SK-N-SH (cell line): Measurements from ENCODE around the gene WSB2. TPM values are rescaled to one million over a fixed set of nuclear protein-coding genes. Genes with fewer than 3 reads are reported as not detected.

Source experiments
- CTCF ChIA-PET: fragments of 300-600, 350-600 bp; formaldehyde crosslinking; extraction: SDS; loops from one replicate; lab custom pipeline; 2021; lab: Yijun Ruan, JAX
- POLR2A ChIA-PET: fragments of 350-600 bp; sonication (Branson Sonifier 250); formaldehyde crosslinking; extraction: SDS; loops from one replicate; lab custom pipeline; 2020; ENCODE audit warnings: antibody characterized with exemption, inconsistent platforms; lab: Yijun Ruan, JAX
- DNase-seq: peaks from one replicate; pipeline ENCODE4 v3.0.0; 2012
- H2AFZ ChIP-seq: fragments of 200-600 bp; sonication (generic); 2 replicates; pipeline ENCODE4 v1.8.1; 2016; ENCODE audit warnings: antibody characterized with exemption, mild to moderate bottlenecking, low read depth
- H3F3A ChIP-seq: fragments of 200-600 bp; sonication (generic); replicated peaks from 2 replicates; pipeline ENCODE3; 2016; ENCODE audit warnings: antibody characterized with exemption, mild to moderate bottlenecking; ENCODE audit not compliant: insufficient read depth
- H3K27ac ChIP-seq, 2 experiments: fragments of 200-500 bp in 1 of 2; fragments of 200-600 bp in 1 of 2; sonication (Bioruptor generic) in 1 of 2; sonication (generic), shearing (Covaris generic) in 1 of 2; 2 replicates each; pipeline versions ENCODE4 v1.5.1 to v1.6.1; 2014 to 2016; ENCODE audit warnings: low read depth in 2 of 2, inconsistent platforms in 1 of 2, low read length in 1 of 2, mild to moderate bottlenecking in 1 of 2, mixed read lengths in 1 of 2
- H3K27me3 ChIP-seq: fragments of 200-600 bp; sonication (generic), shearing (Covaris generic); 2 replicates; pipeline ENCODE4 v1.6.1; 2016; ENCODE audit warnings: mixed run types; ENCODE audit not compliant: insufficient read depth
- H3K36me3 ChIP-seq, 2 experiments: fragments of 200-500 bp in 1 of 2; fragments of 200-600 bp in 1 of 2; sonication (Bioruptor generic) in 1 of 2; sonication (generic) in 1 of 2; replicated peaks in 1 of 2; 2 replicates each; pipeline versions ENCODE3 to v1.5.1; 2014 to 2016; ENCODE audit warnings: low read length in 1 of 2, mild to moderate bottlenecking in 1 of 2; ENCODE audit not compliant: insufficient read depth in 2 of 2, control insufficient read depth in 1 of 2
- H3K4me1 ChIP-seq, 2 experiments: fragments of 200-500 bp in 1 of 2; fragments of 200-600 bp in 1 of 2; sonication (Bioruptor generic) in 1 of 2; sonication (generic), shearing (Covaris generic) in 1 of 2; 2 replicates each; pipeline versions ENCODE4 v1.5.1 to v1.6.1; 2014 to 2016; ENCODE audit warnings: low read depth in 1 of 2, low read length in 1 of 2, mixed run types in 1 of 2; ENCODE audit not compliant: insufficient read depth in 2 of 2, control insufficient read depth in 1 of 2
- H3K4me2 ChIP-seq: fragments of 200-600 bp; sonication (generic), shearing (Covaris generic); 2 replicates; pipeline ENCODE4 v1.6.1; 2017; ENCODE audit warnings: mixed run types
- H3K4me3 ChIP-seq, 2 experiments: fragments of 200-500 bp in 1 of 2; fragments of 200-600 bp in 1 of 2; sonication (Bioruptor generic) in 1 of 2; sonication (generic), shearing (Covaris generic) in 1 of 2; 2 replicates each; pipeline versions ENCODE4 v1.5.1 to v1.8.1; 2014 to 2016; ENCODE audit warnings: low read depth in 2 of 2, inconsistent platforms in 1 of 2, low read length in 1 of 2, mild to moderate bottlenecking in 1 of 2, mixed read lengths in 1 of 2, moderate library complexity in 1 of 2
- H3K79me2 ChIP-seq: fragments of 200-600 bp; sonication (generic); 2 replicates; pipeline ENCODE4 v1.8.1; 2017; ENCODE audit warnings: mild to moderate bottlenecking; ENCODE audit not compliant: insufficient read depth
- H3K9ac ChIP-seq: fragments of 200-600 bp; sonication (generic); 2 replicates; pipeline ENCODE4 v1.6.1; 2017; ENCODE audit warnings: mixed run types
- H3K9me2 ChIP-seq: fragments of 200-600 bp; sonication (generic); 2 replicates; pipeline ENCODE4 v1.6.1; 2017; ENCODE audit warnings: mixed run types
- H3K9me3 ChIP-seq: fragments of 200-600 bp; sonication (generic); 2 replicates; pipeline ENCODE4 v1.6.1; 2017; ENCODE audit warnings: mixed run types, mild to moderate bottlenecking, moderate library complexity
- H4K20me1 ChIP-seq: fragments of 200-600 bp; sonication (generic); 2 replicates; pipeline ENCODE4 v1.6.1; 2017; ENCODE audit warnings: mild to moderate bottlenecking, mixed run types; ENCODE audit not compliant: insufficient read depth
- EP300 ChIP-seq, 2 experiments: IDR thresholded peaks; 2 replicates each; pipeline versions ENCODE4 v1.4.0 to v1.6.1; 2012; ENCODE audit warnings: borderline replicate concordance in 1 of 2, low read depth in 1 of 2, low read length in 1 of 2
- GATA2 ChIP-seq: sonication (generic); formaldehyde crosslinking; IDR thresholded peaks from 2 replicates; pipeline ENCODE4 v1.5.0; 2020; ENCODE audit warnings: mild to moderate bottlenecking, missing genetic modification reagents
- JUND ChIP-seq: IDR thresholded peaks from 2 replicates; pipeline ENCODE4 v1.4.0; 2012
- MAX ChIP-seq: IDR thresholded peaks from 2 replicates; pipeline ENCODE4 v1.4.0; 2012; ENCODE audit warnings: low read depth
- NRF1 ChIP-seq: IDR thresholded peaks from 2 replicates; pipeline ENCODE4 v1.6.1; 2012; ENCODE audit warnings: low read depth, mild to moderate bottlenecking, low read length
- POLR2AphosphoS5 ChIP-seq: IDR thresholded peaks from 2 replicates; pipeline ENCODE4 v1.6.1; 2012; ENCODE audit warnings: low read depth, low read length
- RAD21 ChIP-seq: IDR thresholded peaks from 2 replicates; pipeline ENCODE4 v1.6.1; 2012; ENCODE audit warnings: mild to moderate bottlenecking, low read length
- REST ChIP-seq: IDR thresholded peaks from 2 replicates; pipeline ENCODE4 v1.6.1; 2012; ENCODE audit warnings: mild to moderate bottlenecking, low read depth, low read length, moderate library complexity
- RFX5 ChIP-seq: IDR thresholded peaks from 2 replicates; pipeline ENCODE4 v1.6.1; 2012; ENCODE audit warnings: mild to moderate bottlenecking, improper control_type of control experiment, low read length
- SIN3A ChIP-seq: IDR thresholded peaks from 2 replicates; pipeline ENCODE4 v1.6.1; 2012; ENCODE audit warnings: low read depth, mild to moderate bottlenecking, low read length, moderate library complexity, borderline replicate concordance
- TAF1 ChIP-seq: IDR thresholded peaks from 2 replicates; pipeline ENCODE4 v1.6.1; 2012; ENCODE audit warnings: low read depth, mild to moderate bottlenecking, low read length, moderate library complexity, borderline replicate concordance
- TCF12 ChIP-seq: IDR thresholded peaks from 2 replicates; pipeline ENCODE4 v1.4.0; 2012
- TEAD4 ChIP-seq: IDR thresholded peaks from 2 replicates; pipeline ENCODE4 v1.4.0; 2012; ENCODE audit warnings: mild to moderate bottlenecking, borderline replicate concordance; ENCODE audit not compliant: insufficient read depth
- USF2 ChIP-seq: fragments of 150-350 bp; IDR thresholded peaks from 2 replicates; pipeline ENCODE4 v1.6.1; 2017; ENCODE audit warnings: antibody characterized with exemption, low read length, low read depth, borderline replicate concordance
- WGBS: methylation state at CpG from one replicate; pipeline ENCODE4 v1.1.6; 2017; ENCODE audit warnings: low lambda C conversion rate; 5-methylcytosine and 5-hydroxymethylcytosine counted together
- polyA plus RNA-seq, 3 experiments: library from polyadenylated mRNA; depleted of rRNA; stranded (reverse); fragments of >200 nt; gene quantifications; 2 replicates each; pipeline ENCODE4 v1.2.3, GENCODE V29; 2012
- TF ChIP-seq, protein P1 (sequence below): IDR thresholded peaks from 2 replicates; pipeline ENCODE4 v1.4.0; 2012; ENCODE audit warnings: low read depth, borderline replicate concordance
- TF ChIP-seq, protein P2 (sequence below): IDR thresholded peaks from 2 replicates; pipeline ENCODE4; 2012

The WSB2 gene
- 54.4 and 62.6 TPM in 2 replicates for polyA plus RNA-seq (2012; rRNA removed)
- 46.6 and 55.6 TPM in 2 replicates for polyA plus RNA-seq (2012; cell fraction: cytosol; rRNA removed)
- 36.4 and 37.6 TPM in 2 replicates for polyA plus RNA-seq (2012; cell fraction: nucleus; rRNA removed)

DNA sequence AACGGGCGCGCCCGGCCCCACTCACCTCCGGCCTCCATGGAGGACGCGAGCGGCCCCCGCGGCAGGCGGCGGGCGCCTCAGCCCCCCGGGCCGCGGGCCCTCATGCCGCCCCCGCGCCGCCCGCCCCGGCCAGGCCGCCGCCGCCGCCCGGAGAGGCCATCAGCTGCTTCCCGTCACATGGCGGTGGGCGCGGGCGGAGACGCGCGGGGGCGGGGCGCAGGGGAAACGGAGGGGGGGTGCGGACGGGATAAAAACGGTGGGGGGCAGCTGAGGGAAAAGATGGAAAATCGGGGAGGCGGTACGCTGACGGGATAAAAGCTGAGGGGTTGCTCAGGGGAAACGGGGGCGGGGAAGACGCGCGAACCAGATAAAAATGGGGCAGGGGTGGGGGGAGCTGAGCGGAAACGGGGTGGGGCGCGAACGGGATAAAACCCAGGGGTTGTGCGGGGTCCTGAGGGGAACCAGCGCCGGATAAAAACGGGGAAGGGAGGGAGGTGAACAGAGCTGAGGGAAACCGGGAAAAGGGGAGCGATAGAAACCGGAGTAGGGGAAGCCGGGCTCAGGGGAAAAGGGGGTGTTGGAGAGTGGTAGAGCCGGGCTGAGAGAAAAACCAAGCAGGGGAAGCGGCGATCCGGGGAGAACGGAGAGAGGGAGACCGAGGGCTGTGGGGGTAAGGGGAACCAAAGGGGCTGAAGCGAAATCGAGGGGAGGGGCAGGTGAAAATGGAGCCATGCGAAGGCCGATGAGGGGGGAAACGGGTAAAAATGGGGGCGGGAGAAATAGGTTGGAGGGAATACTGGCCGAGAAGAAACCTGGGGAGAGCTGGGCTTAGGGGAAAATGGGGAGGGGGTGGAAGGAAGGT is at the start of gene WSB2:
WSB2 (minus strand) TSS at position 169 of the 862 bp plus-strand sequence; CDS start at position 38, 131 bp downstream.
- H4K20me1 ChIP-seq: no peaks in the 10 kb centered on the region

More for the DNA sequence above, at the start of gene WSB2:
- Histone ChIP-seq H3K9ac (peak within 1 kb of the TSS; percentile 98), H3K4me3 (peak within 1 kb of the TSS; percentile 71 to 80), H3F3A (peaks cover 31% of the 10 kb centered on the region), H3K27me3 (no peaks in the 10 kb centered on the region), H3K36me3 (peaks cover 0 to 8% of the 10 kb centered on the region in 2 experiments), H3K27ac (peak within 1 kb of the TSS; percentile 88 to 97), H3K79me2 (peaks cover 65% of the 10 kb centered on the region)
- POLR2A ChIA-PET: interaction anchor here (0.6 to 1.2 kb wide), 5 partner anchors 21 to 1608 kb away, joined by 3 to 4 read pairs (median 3); partner anchors contain the start of gene PEBP1
- CTCF ChIA-PET: interaction anchor here (1.0 to 2.4 kb wide), 2 partner anchors 187 to 829 kb away, joined by 3 to 13 read pairs; no protein-coding TSS in a partner anchor
- peak; percentile 88 for DNase-seq
- TF ChIP-seq GATA2: no peak
- TF ChIP-seq, protein P1, sequence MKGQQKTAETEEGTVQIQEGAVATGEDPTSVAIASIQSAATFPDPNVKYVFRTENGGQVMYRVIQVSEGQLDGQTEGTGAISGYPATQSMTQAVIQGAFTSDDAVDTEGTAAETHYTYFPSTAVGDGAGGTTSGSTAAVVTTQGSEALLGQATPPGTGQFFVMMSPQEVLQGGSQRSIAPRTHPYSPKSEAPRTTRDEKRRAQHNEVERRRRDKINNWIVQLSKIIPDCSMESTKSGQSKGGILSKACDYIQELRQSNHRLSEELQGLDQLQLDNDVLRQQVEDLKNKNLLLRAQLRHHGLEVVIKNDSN: peak; percentile 86
- no peak for TF ChIP-seq TEAD4
- no peak for TF ChIP-seq NRF1
- TF ChIP-seq REST: no peak
- peak; percentile 73 for TF ChIP-seq POLR2AphosphoS5
- peak; percentile 56 for TF ChIP-seq MAX
- no peak for TF ChIP-seq JUND
- TF ChIP-seq USF2: peak; percentile 38; the same call in 1 of the 2 replicates
- TF ChIP-seq, protein P2, sequence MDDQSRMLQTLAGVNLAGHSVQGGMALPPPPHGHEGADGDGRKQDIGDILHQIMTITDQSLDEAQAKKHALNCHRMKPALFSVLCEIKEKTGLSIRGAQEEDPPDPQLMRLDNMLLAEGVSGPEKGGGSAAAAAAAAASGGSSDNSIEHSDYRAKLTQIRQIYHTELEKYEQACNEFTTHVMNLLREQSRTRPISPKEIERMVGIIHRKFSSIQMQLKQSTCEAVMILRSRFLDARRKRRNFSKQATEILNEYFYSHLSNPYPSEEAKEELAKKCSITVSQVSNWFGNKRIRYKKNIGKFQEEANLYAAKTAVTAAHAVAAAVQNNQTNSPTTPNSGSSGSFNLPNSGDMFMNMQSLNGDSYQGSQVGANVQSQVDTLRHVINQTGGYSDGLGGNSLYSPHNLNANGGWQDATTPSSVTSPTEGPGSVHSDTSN: peak; percentile 3; the same call in 1 of the 2 replicates
- 0 out of 2 replicates have a peak, but pooled peaks have one; percentile 1 for TF ChIP-seq TCF12
- peak; percentile 66 for TF ChIP-seq TAF1
- no peak for TF ChIP-seq RAD21
- no peak for TF ChIP-seq RFX5
- peak; percentile 20; the same call in 1 of the 2 replicates for TF ChIP-seq SIN3A
- TF ChIP-seq EP300 (IDR thresholded peaks at IDR 0.05; ENCODE audit: borderline replicate concordance in 1 of 2, low read depth in 1 of 2, low read length in 1 of 2): no peak
- TF ChIP-seq, all 33 proteins: peak for 8
- Histone ChIP-seq H3K4me2 (peak within 1 kb of the TSS; percentile 96), H2AFZ (peak within 1 kb of the TSS; percentile 83), H3K9me3 (no peaks in the 10 kb centered on the region), H3K9me2 (no peaks in the 10 kb centered on the region), H3K4me1 (peaks cover 10 to 14% of the 10 kb centered on the region in 2 experiments; a peak in 3 of 4 replicates)
- 1% methylated on average over 49 of the region's 76 CpGs for WGBS
